Raji (cell line): ENCODE data around the gene EFS.

Experiments
- POLR2A ChIP-seq: IDR thresholded peaks from 2 replicates; pipeline ENCODE4 v1.6.1; 2011; ENCODE audit warnings: low read depth, low read length, control low read depth; ENCODE audit not compliant: insufficient read depth

The EFS gene

DNA sequence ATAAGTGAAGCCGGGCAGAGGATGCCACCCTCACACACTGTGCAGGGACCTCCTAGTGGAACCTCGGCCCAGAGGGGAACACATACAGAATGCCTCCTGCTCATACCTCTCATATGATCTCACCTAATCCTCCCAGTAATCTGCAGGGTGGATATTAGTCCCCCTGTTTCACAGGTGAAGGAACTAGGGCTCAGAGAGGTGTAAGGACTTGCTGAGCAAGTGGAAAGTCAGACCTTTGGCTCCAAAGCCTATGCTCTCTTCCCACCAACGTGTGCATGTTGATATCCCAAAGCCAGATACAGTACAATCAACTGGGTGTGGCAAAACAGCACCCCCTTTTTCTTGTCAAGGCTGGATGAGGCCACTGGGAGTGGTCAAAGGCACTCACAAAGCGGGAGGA, 38.9 kb upstream of the EFS start:
- no peak for TF ChIP-seq POLR2A

DNA sequence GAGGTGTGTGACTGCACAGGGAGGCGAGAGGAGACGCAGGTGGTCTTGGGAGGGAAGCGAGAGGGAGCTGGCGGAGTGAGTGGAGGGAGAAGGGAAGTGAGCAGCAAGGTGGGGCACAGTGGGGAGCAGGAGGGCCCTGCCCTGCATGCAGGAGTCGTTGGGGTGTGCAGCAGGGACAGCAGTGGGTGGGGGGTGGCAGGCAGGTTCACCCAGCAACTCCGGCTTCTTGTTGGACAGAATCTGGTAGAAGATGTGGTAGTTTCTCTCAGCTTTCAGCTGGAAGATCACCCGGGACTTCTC, 38.1 kb upstream of the EFS start:
- no peak for TF ChIP-seq POLR2A

GRCh38 chr14:23402296-23403138, 37.5 kb upstream of the EFS start:
- no peak for TF ChIP-seq POLR2A

GRCh38 chr14:23401291-23401690, 36.3 kb upstream of the EFS start:
- TF ChIP-seq POLR2A = no peak

GRCh38 chr14:23399591-23399990, 34.6 kb upstream of the EFS start:
- TF ChIP-seq POLR2A = no peak

- TF ChIP-seq POLR2A = no peak
Measured at GRCh38 chr14:23399136-23399535, 34.2 kb upstream of the EFS start.

GRCh38 chr14:23398348-23398747, 33.4 kb upstream of the EFS start:
- no peak for TF ChIP-seq POLR2A

DNA sequence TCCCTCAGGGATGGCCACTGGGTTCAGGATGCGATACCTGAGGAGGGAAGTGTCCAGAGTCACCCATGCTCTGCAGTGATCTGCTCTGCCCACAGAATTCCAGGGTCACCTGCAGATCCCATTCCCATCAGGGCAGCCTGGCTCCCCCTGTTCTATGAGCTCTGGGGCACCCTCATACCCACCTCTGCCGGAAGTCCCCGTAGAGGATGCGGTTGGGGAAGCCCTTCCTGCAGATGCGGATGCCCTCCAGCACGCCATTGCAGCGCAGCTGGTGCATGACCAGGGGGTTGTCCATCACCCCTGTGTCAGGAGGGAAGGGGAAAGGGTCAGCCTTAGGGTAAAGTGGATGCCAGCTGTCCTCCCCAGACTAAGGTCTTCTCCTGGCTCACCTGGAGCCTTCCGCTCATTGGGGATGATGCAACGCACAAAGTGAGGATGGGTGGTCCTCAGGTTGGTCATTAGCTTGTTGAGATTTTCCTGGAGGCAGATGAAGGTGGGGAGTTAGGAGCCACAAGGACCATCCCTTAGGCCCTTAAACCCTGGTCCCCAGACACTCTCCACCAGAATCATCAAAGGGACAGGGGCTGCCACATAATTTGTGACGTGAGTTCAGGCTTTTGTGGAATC, 31.9 kb upstream of the EFS start:
- no peak for TF ChIP-seq POLR2A

DNA sequence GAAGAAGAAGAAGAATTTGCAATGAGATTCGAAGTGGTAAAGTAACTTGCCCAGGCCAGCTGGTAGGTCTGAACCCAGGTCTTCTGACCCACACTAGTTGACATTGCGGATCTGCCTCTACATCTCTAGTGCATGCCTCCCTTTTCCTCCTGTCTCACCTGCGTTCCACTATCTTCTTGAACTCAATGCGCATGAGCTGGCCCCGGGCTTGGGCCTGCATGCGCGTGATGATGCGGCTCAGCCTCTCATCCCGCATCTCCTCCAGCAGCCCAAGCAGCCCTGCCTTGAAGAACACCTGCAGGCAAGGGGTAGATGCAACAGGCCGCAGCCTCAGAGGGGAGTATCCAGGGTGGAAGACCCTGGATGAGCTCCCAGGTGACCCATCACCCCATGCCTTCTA, 31.2 kb upstream of the EFS start:
- TF ChIP-seq POLR2A = no peak

DNA sequence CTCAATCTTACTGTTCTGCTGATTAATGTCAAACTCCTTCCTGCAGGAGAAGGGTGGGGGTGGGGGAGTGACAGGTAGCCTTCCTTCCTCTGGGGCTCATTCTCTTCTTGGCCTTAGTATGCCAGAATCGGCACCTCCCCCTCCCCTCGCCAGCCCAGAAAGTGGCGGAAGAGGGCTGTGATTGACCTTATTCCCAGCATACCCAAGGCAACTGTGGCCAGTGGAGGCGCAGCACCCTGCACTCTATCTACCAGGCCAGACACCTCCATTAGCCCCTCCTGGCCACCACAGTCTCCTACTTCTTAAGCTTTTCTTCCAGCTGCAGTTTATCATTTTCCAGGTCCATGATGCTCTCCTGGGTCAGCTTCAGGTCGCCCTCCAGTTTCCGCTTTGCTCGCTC, 27.6 kb upstream of the EFS start:
- no peak for TF ChIP-seq POLR2A

DNA sequence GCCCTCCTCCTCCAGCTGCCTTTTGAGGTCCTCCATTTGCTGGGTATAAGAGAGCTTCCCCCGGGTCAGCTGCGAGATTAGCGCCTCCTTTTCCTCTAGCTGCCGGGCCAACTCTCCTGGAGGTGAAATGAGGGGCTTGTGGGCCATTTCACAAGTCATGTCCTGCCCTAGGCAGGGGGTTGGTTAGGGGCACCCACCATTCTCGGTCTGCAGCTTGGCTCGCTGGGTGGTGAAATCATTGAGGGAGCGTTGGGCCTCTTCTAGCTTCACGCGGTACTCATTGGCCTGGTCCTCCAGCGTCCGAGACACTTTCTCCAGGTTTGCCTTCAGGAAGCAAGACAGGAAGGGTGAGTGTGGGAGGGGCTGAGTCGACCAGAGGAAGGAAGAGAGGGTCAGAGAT, 24.4 kb upstream of the EFS start:
- TF ChIP-seq POLR2A = no peak

DNA sequence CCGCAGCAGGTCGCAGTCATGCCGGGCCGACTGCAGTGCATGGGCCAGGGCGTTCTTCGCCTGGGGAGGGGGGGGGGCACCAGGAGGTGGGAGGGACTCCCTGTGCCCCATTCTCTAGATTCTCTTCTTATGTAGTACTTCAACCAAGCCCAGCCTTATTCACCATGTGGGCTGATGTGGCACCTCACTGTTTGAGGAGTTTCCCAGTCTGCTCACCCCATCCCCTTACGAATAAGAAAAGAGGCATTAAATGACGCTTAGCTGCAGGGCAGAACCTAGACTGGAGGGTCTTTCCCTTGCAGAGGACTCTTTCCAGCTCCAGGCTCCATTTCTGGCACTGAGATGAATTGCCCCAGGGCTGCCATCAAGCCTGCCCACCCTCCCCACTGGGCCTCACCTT, 24.0 kb upstream of the EFS start:
- TF ChIP-seq POLR2A = no peak

GRCh38 chr14:23387916-23388882, 23.2 kb upstream of the EFS start:
- TF ChIP-seq POLR2A = no peak

DNA sequence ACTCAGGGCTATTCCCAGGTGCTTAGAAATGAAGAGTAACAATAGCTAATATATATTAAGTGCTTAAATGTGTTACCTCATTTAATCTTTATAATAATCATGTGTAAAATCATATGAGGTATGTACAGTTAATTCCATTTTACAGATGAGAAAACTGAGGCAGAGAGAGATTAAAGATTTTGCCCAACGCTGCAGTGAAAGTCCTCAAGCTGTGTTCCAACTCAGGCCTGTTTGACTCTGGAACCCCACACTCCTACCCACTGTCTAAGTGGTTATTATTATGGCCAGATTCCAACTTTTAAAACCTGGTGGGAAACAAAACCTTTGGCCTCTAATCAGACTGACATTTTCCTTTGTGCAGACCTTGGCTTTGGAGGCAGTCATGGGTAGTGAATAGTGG, 22.0 kb upstream of the EFS start:
- no peak for TF ChIP-seq POLR2A

- TF ChIP-seq POLR2A = no peak
Measured at GRCh38 chr14:23385642-23386265, 20.8 kb upstream of the EFS start.
